Loucy (cell line): ENCODE data around the gene IL17C.

Experiments used
- CTCF ChIP-seq: fragments of 200-600 bp; sonication (generic); conservative IDR thresholded peaks from 2 replicates; pipeline ENCODE4 v1.5.1; 2014; ENCODE audit warnings: mild to moderate bottlenecking, antibody characterized with exemption, low read length
- EZH2phosphoT487 ChIP-seq: fragments of 200-600 bp; IDR thresholded peaks from 2 replicates; pipeline ENCODE4 v1.6.1; 2018; ENCODE audit warnings: antibody characterized with exemption, mild to moderate bottlenecking, moderate library complexity, borderline replicate concordance

- TF ChIP-seq CTCF: no peak
- no peak for TF ChIP-seq EZH2phosphoT487
Observed at GRCh38 chr16:88613293-88613692, 25.1 kb upstream of the IL17C start.
